AG09309 (cell line): Measurements from ENCODE around the gene USP2.

Source experiments
- DNase-seq: peaks from one replicate; pipeline ENCODE4 v3.0.0-alpha.2; 2010; ENCODE audit warnings: low read depth
- H3K4me3 ChIP-seq: 2 replicates; pipeline ENCODE4 v1.5.1; 2011; ENCODE audit warnings: mild to moderate bottlenecking, low read depth, low read length, moderate library complexity; ENCODE audit not compliant: control insufficient read depth
- TF ChIP-seq, protein P1 (sequence below): IDR thresholded peaks from 2 replicates; pipeline ENCODE4 v1.5.1; 2011; ENCODE audit warnings: mild to moderate bottlenecking, low read depth, low read length, inconsistent platforms; ENCODE audit not compliant: insufficient read depth, control insufficient read depth; ENCODE audit errors: missing control alignments

The USP2 gene

GRCh38 chr11:119346605-119347004, 34.9 kb downstream of the USP2 start, which contains the start of gene MFRP:
Gene MFRP (minus strand): TSS chr11:119346705. CDS start chr11:119346513, 192 bp downstream.
- DNase-seq, result no peak
- no peak within 1 kb of the TSS for H3K4me3 ChIP-seq
- TF ChIP-seq, protein P1, sequence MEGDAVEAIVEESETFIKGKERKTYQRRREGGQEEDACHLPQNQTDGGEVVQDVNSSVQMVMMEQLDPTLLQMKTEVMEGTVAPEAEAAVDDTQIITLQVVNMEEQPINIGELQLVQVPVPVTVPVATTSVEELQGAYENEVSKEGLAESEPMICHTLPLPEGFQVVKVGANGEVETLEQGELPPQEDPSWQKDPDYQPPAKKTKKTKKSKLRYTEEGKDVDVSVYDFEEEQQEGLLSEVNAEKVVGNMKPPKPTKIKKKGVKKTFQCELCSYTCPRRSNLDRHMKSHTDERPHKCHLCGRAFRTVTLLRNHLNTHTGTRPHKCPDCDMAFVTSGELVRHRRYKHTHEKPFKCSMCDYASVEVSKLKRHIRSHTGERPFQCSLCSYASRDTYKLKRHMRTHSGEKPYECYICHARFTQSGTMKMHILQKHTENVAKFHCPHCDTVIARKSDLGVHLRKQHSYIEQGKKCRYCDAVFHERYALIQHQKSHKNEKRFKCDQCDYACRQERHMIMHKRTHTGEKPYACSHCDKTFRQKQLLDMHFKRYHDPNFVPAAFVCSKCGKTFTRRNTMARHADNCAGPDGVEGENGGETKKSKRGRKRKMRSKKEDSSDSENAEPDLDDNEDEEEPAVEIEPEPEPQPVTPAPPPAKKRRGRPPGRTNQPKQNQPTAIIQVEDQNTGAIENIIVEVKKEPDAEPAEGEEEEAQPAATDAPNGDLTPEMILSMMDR, result no peak

GRCh38 chr11:119345685-119346084, 35.8 kb downstream of the USP2 start:
- TF ChIP-seq, protein P1, result no peak
- no peak for DNase-seq
- H3K4me3 ChIP-seq, result no peak overlapping the region

- TF ChIP-seq, protein P1, result no peak
- no peak for DNase-seq
- H3K4me3 ChIP-seq, result no peak overlapping the region
These were observed 37.0 kb downstream of the USP2 start for GRCh38 chr11:119344291-119345010.

DNA sequence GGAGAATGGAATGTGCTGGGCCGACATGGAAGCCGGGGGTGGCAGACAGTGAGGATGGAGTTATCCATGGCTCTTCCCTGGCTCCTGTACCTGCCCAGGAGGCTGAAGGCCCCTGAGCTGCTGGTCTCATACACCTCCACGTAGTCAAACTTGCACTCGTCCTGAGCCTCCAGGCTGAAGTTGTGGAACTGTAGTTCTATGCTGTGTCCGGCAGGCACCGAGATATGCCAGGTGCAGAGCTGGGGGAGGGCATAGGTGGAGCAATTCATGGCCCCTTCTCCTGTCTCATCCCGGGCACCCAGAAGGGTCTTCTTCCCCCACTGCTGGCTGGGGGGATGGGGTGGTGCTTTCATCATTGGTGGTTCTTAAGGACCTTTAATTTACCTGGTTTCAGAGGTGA, 37.8 kb downstream of the USP2 start:
- H3K4me3 ChIP-seq, result no peak overlapping the region
- TF ChIP-seq, protein P1, result no peak
- no peak for DNase-seq

DNA sequence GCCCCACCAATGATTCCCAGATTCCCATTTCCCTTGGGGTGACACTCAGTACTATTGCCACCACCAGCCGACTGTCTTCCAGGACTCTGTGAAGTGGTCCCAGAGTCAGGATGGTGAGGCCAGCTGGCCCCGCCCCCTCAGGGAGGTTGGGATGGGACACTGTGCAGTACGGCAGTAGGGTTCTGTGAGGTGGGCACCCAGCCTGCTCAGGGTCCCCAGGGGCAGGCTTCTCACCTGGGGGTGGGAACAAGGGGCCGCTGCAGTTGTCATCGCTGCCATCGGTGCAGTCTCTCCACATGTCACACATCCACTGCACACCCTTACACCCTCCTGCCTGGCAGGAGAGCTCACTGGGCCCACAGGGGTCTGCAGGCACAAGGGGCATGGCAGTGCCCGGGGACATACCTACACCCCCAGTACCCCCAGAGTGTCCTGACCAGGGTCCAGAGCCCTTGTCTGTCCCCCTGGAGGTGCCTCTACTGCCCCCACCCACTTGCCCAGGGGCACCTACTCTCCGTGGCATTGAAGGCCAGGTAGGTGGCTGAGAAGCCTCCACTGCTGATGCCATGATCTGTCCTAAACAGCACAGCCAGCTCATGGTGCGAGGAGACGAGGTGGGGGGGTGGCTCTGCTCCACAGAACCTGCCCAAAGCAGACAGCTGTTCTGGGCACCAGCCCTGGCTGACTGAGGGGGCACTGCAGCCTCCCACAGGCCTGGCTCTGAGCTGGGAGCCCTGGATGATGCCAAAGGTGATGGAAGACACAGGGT, 38.9 kb downstream of the USP2 start:
- H3K4me3 ChIP-seq, result no peak overlapping the region
- DNase-seq, result no peak
- TF ChIP-seq, protein P1, result no peak

GRCh38 chr11:119342023-119342300, 39.5 kb downstream of the USP2 start:
- DNase-seq, result no peak
- TF ChIP-seq, protein P1, result no peak
- H3K4me3 ChIP-seq, result no peak overlapping the region
